ENCODE data around the gene GLRA1. TPM values are rescaled to one million over a fixed set of nuclear protein-coding genes. Genes with fewer than 3 reads are reported as not detected.

The GLRA1 gene
- total RNA-seq, 1 experiment from 2014 or later = not detected

DNA sequence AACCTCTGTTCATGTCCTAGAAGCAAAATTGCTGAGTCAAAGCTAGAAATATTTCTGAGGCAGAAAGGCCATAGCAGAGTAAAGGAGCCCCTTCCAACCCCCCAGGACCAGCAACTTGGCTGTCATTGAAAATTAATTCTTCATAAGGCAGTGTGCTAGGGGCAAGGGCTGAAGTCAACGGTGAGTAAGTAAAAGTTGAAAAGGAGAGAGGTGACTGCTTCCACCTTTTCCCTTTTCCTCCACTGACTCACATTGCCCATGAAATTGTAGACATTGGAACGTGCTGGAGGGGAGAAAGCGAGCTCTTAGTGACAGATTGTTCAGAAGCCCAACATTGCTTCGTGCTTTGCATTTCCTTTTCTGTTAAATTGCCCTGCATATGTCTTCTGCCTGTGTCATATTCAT lies 19.1 kb downstream of the GLRA1 start:
- TF ChIP-seq, protein P1, sequence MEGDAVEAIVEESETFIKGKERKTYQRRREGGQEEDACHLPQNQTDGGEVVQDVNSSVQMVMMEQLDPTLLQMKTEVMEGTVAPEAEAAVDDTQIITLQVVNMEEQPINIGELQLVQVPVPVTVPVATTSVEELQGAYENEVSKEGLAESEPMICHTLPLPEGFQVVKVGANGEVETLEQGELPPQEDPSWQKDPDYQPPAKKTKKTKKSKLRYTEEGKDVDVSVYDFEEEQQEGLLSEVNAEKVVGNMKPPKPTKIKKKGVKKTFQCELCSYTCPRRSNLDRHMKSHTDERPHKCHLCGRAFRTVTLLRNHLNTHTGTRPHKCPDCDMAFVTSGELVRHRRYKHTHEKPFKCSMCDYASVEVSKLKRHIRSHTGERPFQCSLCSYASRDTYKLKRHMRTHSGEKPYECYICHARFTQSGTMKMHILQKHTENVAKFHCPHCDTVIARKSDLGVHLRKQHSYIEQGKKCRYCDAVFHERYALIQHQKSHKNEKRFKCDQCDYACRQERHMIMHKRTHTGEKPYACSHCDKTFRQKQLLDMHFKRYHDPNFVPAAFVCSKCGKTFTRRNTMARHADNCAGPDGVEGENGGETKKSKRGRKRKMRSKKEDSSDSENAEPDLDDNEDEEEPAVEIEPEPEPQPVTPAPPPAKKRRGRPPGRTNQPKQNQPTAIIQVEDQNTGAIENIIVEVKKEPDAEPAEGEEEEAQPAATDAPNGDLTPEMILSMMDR (IDR thresholded peaks at IDR 0.05; ENCODE audit: unreplicated experiment) = no peak
- H3K4me3 Mint-ChIP-seq (ENCODE audit: unreplicated experiment) = no peak overlapping the region
- H3K9me3 Mint-ChIP-seq (ENCODE audit: unreplicated experiment) = no peaks in the 10 kb centered on the region
- ChIA-PET CTCF (interaction anchor here (1.0 to 1.9 kb wide), 2 partner anchors 10 to 237 kb away, joined by 4 to 11 read pairs; no protein-coding TSS in a partner anchor), POLR2A (interaction anchor here (0.5 to 0.9 kb wide), 3 partner anchors 12 to 43 kb away, joined by 3 read pairs; no protein-coding TSS in a partner anchor)
- peaks cover 14% of the 10 kb centered on the region for H3K27me3 Mint-ChIP-seq (ENCODE audit: insufficient read depth, unreplicated experiment)
- no peak for DNase-seq (ENCODE audit: unreplicated experiment)
- H3K27ac Mint-ChIP-seq (ENCODE audit: low read depth, unreplicated experiment) = no peak overlapping the region
- intact Hi-C loops (cut with micrococcal nuclease) = no loop called here
- H3K4me1 Mint-ChIP-seq (ENCODE audit: insufficient read depth, unreplicated experiment) = no peaks in the 10 kb centered on the region
- H3K36me3 Mint-ChIP-seq (ENCODE audit: insufficient read depth, unreplicated experiment) = no peaks in the 10 kb centered on the region
- BruUV-seq (replicated peaks) = no TSS peak

DNA sequence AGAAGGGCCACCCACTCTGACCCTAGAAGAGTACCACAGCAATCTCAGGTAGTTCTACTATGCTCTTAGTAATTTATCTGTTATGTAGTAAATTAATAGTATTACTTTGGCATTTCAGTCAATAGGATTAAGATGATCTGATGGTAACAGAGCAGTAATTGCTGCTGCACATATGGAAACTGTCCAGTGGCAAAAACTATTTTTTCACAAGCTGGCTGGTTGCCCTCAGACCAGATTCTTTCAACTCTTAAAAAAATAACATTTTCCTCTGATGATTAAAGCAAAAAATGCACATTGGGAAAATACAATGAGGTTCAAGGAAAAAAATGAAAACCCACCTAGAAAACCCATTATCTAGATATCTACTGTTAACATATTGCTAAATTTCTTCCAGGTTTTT lies 19.7 kb downstream of the GLRA1 start:
- H3K36me3 Mint-ChIP-seq (ENCODE audit: insufficient read depth, unreplicated experiment) = no peaks in the 10 kb centered on the region
- H3K4me1 Mint-ChIP-seq (ENCODE audit: insufficient read depth, unreplicated experiment) = no peaks in the 10 kb centered on the region
- BruUV-seq (replicated peaks) = no TSS peak
- no peak overlapping the region for H3K4me3 Mint-ChIP-seq (ENCODE audit: unreplicated experiment)
- ChIA-PET CTCF (interaction anchor here (0.6 to 1.9 kb wide), 5 partner anchors 8 to 238 kb away, joined by 3 to 11 read pairs (median 3); no protein-coding TSS in a partner anchor), POLR2A (interaction anchor here (0.5 to 0.7 kb wide), 3 partner anchors 12 to 62 kb away, joined by 3 read pairs; no protein-coding TSS in a partner anchor)
- H3K27ac Mint-ChIP-seq (ENCODE audit: low read depth, unreplicated experiment) = no peak overlapping the region
- intact Hi-C loops (cut with micrococcal nuclease) = no loop called here
- TF ChIP-seq, protein P1 (IDR thresholded peaks at IDR 0.05; ENCODE audit: unreplicated experiment) = no peak
- peaks cover 14% of the 10 kb centered on the region for H3K27me3 Mint-ChIP-seq (ENCODE audit: insufficient read depth, unreplicated experiment)
- DNase-seq (ENCODE audit: unreplicated experiment) = no peak
- H3K9me3 Mint-ChIP-seq (ENCODE audit: unreplicated experiment) = no peaks in the 10 kb centered on the region

DNA sequence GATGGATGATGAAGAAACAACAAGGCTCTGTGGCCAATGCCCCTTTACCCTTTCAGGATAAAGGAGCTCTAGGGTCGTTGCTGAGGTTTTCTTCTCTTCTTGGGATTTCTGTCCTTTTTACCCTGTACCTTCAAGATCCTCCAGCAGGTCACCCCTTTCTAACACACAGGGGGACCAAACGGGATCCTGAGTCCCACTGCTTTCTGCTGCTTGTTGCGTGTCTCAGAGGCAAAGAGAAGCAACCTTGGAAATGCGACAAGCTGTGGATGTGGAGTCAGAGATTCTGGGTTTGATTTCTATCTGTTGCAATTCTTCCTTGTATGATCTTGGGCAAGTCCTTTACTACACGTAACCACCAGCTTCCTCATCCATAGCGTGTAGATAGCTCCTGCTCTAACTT lies 20.5 kb downstream of the GLRA1 start:
- Mint-ChIP-seq H3K4me3 (ENCODE audit: unreplicated experiment) (no peak overlapping the region), H3K9me3 (ENCODE audit: unreplicated experiment) (peaks cover under 1% of the 10 kb centered on the region), H3K4me1 (ENCODE audit: insufficient read depth, unreplicated experiment) (no peaks in the 10 kb centered on the region), H3K27me3 (ENCODE audit: insufficient read depth, unreplicated experiment) (peaks cover 14% of the 10 kb centered on the region), H3K36me3 (ENCODE audit: insufficient read depth, unreplicated experiment) (no peaks in the 10 kb centered on the region), H3K27ac (ENCODE audit: low read depth, unreplicated experiment) (no peak overlapping the region)
- TF ChIP-seq, protein P1 (IDR thresholded peaks at IDR 0.05; ENCODE audit: unreplicated experiment) = no peak
- ChIA-PET CTCF (interaction anchor here (0.6 to 1.9 kb wide), 6 partner anchors 8 to 1849 kb away, joined by 3 to 11 read pairs (median 3); no protein-coding TSS in a partner anchor), POLR2A (interaction anchor here (0.6 kb wide), 1 partner anchor 61 kb away, joined by 3 read pairs; no protein-coding TSS in a partner anchor)
- no TSS peak for BruUV-seq (replicated peaks)
- DNase-seq (ENCODE audit: unreplicated experiment) = no peak
- intact Hi-C loops (cut with micrococcal nuclease) = no loop called here

DNA sequence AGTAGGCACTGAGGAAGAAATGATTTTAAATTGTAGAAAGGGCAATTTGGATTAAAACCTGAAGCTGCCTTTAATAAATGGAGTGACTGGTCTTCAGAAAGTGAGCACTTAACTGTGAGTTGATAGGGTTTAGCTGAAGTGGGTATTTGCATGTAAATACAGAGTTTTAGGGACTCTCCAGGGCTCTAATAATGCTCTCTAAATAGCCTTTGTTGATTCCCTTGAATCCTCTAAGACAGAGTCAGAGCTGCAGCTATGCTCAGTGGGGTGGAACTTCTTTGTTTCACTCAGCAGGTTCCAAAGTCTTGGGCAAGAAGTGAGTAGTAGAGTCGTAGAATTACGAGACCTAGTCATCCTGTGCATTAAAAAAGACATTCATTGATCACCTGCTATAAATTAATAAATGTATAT lies 21.4 kb downstream of the GLRA1 start:
- H3K36me3 Mint-ChIP-seq (ENCODE audit: insufficient read depth, unreplicated experiment) = no peaks in the 10 kb centered on the region
- no peak overlapping the region for H3K27ac Mint-ChIP-seq (ENCODE audit: low read depth, unreplicated experiment)
- H3K4me3 Mint-ChIP-seq (ENCODE audit: unreplicated experiment) = no peak overlapping the region
- BruUV-seq (replicated peaks) = no TSS peak
- no peaks in the 10 kb centered on the region for H3K4me1 Mint-ChIP-seq (ENCODE audit: insufficient read depth, unreplicated experiment)
- H3K27me3 Mint-ChIP-seq (ENCODE audit: insufficient read depth, unreplicated experiment) = peaks cover 6% of the 10 kb centered on the region
- peaks cover 8% of the 10 kb centered on the region for H3K9me3 Mint-ChIP-seq (ENCODE audit: unreplicated experiment)
- CTCF ChIA-PET = interaction anchor here (0.8 to 1.4 kb wide), 4 partner anchors 11 to 446 kb away, joined by 3 to 4 read pairs (median 4); no protein-coding TSS in a partner anchor
- TF ChIP-seq, protein P1 (IDR thresholded peaks at IDR 0.05; ENCODE audit: unreplicated experiment) = no peak
- no peak for DNase-seq (ENCODE audit: unreplicated experiment)
- POLR2A ChIA-PET = interaction anchor here (0.6 kb wide), 1 partner anchor 38 kb away, joined by 3 read pairs; no protein-coding TSS in a partner anchor
- intact Hi-C loops (cut with micrococcal nuclease) = no loop called here
